Stimulated activated CD8-positive, alpha-beta memory T cell treated with anti-CD3 and anti-CD28 coated beads, Interleukin-4, amount 100 ng/mL, for 48 hours (primary cell): ENCODE data around the gene COX7A2L.
"Not testable (repeated sequence)": the region's sequence is repeated elsewhere in the genome, so short reads cannot be mapped to it uniquely, and the experiment has no call there.

Experiments used
- DNase-seq: peaks from one replicate; pipeline ENCODE4 v3.0.0-alpha.2; 2020

The COX7A2L gene

GRCh38 chr2:42338567-42339190, 22.3 kb downstream of the COX7A2L start:
- DNase-seq = no peak

- DNase-seq = no peak
Measured at GRCh38 chr2:42337846-42338566, 23.0 kb downstream of the COX7A2L start.

GRCh38 chr2:42337356-42337820, 23.6 kb downstream of the COX7A2L start:
- no peak for DNase-seq

- DNase-seq = no peak
Measured at GRCh38 chr2:42336361-42336965, 24.6 kb downstream of the COX7A2L start.

GRCh38 chr2:42335514-42336104, 25.4 kb downstream of the COX7A2L start:
- DNase-seq = no peak

- not testable (repeated sequence) for DNase-seq
Measured at GRCh38 chr2:42334865-42335264, 26.2 kb downstream of the COX7A2L start.

GRCh38 chr2:42334220-42334619, 26.8 kb downstream of the COX7A2L start:
- no peak for DNase-seq

- no peak for DNase-seq
Measured at GRCh38 chr2:42333579-42333978, 27.4 kb downstream of the COX7A2L start.

- no peak for DNase-seq
Measured at GRCh38 chr2:42332575-42332974, 28.4 kb downstream of the COX7A2L start.

GRCh38 chr2:42331569-42332284, 29.3 kb downstream of the COX7A2L start:
- DNase-seq = no peak

GRCh38 chr2:42329736-42330135, 31.3 kb downstream of the COX7A2L start:
- DNase-seq = no peak

GRCh38 chr2:42328923-42329322, 32.1 kb downstream of the COX7A2L start:
- no peak for DNase-seq

GRCh38 chr2:42328148-42328833, 32.7 kb downstream of the COX7A2L start:
- DNase-seq = no peak

GRCh38 chr2:42327125-42327524, 33.9 kb downstream of the COX7A2L start:
- no peak for DNase-seq

- no peak for DNase-seq
Measured at GRCh38 chr2:42325609-42326008, 35.4 kb downstream of the COX7A2L start.

GRCh38 chr2:42324949-42325348, 36.1 kb downstream of the COX7A2L start:
- DNase-seq = no peak

GRCh38 chr2:42324244-42324643, 36.8 kb downstream of the COX7A2L start:
- DNase-seq = no peak

- DNase-seq = no peak
Measured at GRCh38 chr2:42321452-42322064, 39.5 kb downstream of the COX7A2L start.

GRCh38 chr2:42319265-42319664, 41.8 kb downstream of the COX7A2L start:
- no peak for DNase-seq

- no peak for DNase-seq
Measured at GRCh38 chr2:42317945-42318344, 43.1 kb downstream of the COX7A2L start.

GRCh38 chr2:42317486-42317885, 43.5 kb downstream of the COX7A2L start:
- DNase-seq = no peak

- no peak for DNase-seq
Measured at GRCh38 chr2:42316910-42317309, 44.1 kb downstream of the COX7A2L start.
